ENCODE results near the gene CMYA5.

CMYA5 gene

GRCh38 chr5:79720096-79720495, 30.5 kb downstream of the CMYA5 start:
- no peak overlapping the region for H3K4me3 ChIP-seq (ENCODE audit: low read length in 2 of 2)
- H3K27ac ChIP-seq (ENCODE audit: low read depth in 2 of 2, low read length in 2 of 2): no peak overlapping the region
- H3K9me3 ChIP-seq (ENCODE audit: control insufficient read depth in 2 of 2, low read length in 2 of 2): peaks cover 5 to 6% of the 10 kb centered on the region in 2 donors
- H3K4me1 ChIP-seq (ENCODE audit: control insufficient read depth in 2 of 2, insufficient read depth in 2 of 2, low read length in 2 of 2): no peaks in the 10 kb centered on the region
- no peak overlapping the region for H3K9ac ChIP-seq (ENCODE audit: low read depth in 1 of 2, low read length in 2 of 2)
- no peaks in the 10 kb centered on the region for H3K27me3 ChIP-seq (ENCODE audit: control insufficient read depth in 2 of 2, insufficient read depth in 2 of 2, low read length in 2 of 2)
- H3K36me3 ChIP-seq (ENCODE audit: control insufficient read depth in 2 of 2, insufficient read depth in 2 of 2, low read length in 2 of 2): no peaks in the 10 kb centered on the region

GRCh38 chr5:79727451-79728355, 38.1 kb downstream of the CMYA5 start:
- Histone ChIP-seq H3K4me1 (ENCODE audit: control insufficient read depth in 2 of 2, insufficient read depth in 2 of 2, low read length in 2 of 2) (no peaks in the 10 kb centered on the region), H3K27me3 (ENCODE audit: control insufficient read depth in 2 of 2, insufficient read depth in 2 of 2, low read length in 2 of 2) (no peaks in the 10 kb centered on the region), H3K9me3 (ENCODE audit: control insufficient read depth in 2 of 2, low read length in 2 of 2) (no peaks in the 10 kb centered on the region), H3K27ac (ENCODE audit: low read depth in 2 of 2, low read length in 2 of 2) (no peak overlapping the region), H3K9ac (ENCODE audit: low read depth in 1 of 2, low read length in 2 of 2) (no peak overlapping the region), H3K4me3 (ENCODE audit: low read length in 2 of 2) (no peak overlapping the region), H3K36me3 (ENCODE audit: control insufficient read depth in 2 of 2, insufficient read depth in 2 of 2, low read length in 2 of 2) (no peaks in the 10 kb centered on the region)

GRCh38 chr5:79728396-79728795, 38.8 kb downstream of the CMYA5 start:
- H3K27ac ChIP-seq (ENCODE audit: low read depth in 2 of 2, low read length in 2 of 2): no peak overlapping the region
- H3K9ac ChIP-seq (ENCODE audit: low read depth in 1 of 2, low read length in 2 of 2): no peak overlapping the region
- H3K9me3 ChIP-seq (ENCODE audit: control insufficient read depth in 2 of 2, low read length in 2 of 2): no peaks in the 10 kb centered on the region
- no peaks in the 10 kb centered on the region for H3K36me3 ChIP-seq (ENCODE audit: control insufficient read depth in 2 of 2, insufficient read depth in 2 of 2, low read length in 2 of 2)
- no peak overlapping the region for H3K4me3 ChIP-seq (ENCODE audit: low read length in 2 of 2)
- H3K27me3 ChIP-seq (ENCODE audit: control insufficient read depth in 2 of 2, insufficient read depth in 2 of 2, low read length in 2 of 2): no peaks in the 10 kb centered on the region
- no peaks in the 10 kb centered on the region for H3K4me1 ChIP-seq (ENCODE audit: control insufficient read depth in 2 of 2, insufficient read depth in 2 of 2, low read length in 2 of 2)

GRCh38 chr5:79729679-79730078, 40.0 kb downstream of the CMYA5 start:
- Histone ChIP-seq H3K27ac (ENCODE audit: low read depth in 2 of 2, low read length in 2 of 2) (no peak overlapping the region), H3K36me3 (ENCODE audit: control insufficient read depth in 2 of 2, insufficient read depth in 2 of 2, low read length in 2 of 2) (no peaks in the 10 kb centered on the region)

GRCh38 chr5:79730564-79730963, 40.9 kb downstream of the CMYA5 start:
- Histone ChIP-seq H3K36me3 (ENCODE audit: control insufficient read depth in 2 of 2, insufficient read depth in 2 of 2, low read length in 2 of 2) (no peaks in the 10 kb centered on the region), H3K27me3 (ENCODE audit: control insufficient read depth in 2 of 2, insufficient read depth in 2 of 2, low read length in 2 of 2) (no peaks in the 10 kb centered on the region), H3K4me3 (ENCODE audit: low read length in 2 of 2) (no peak overlapping the region), H3K9ac (ENCODE audit: low read depth in 1 of 2, low read length in 2 of 2) (no peak overlapping the region), H3K9me3 (ENCODE audit: control insufficient read depth in 2 of 2, low read length in 2 of 2) (no peaks in the 10 kb centered on the region), H3K4me1 (ENCODE audit: control insufficient read depth in 2 of 2, insufficient read depth in 2 of 2, low read length in 2 of 2) (no peaks in the 10 kb centered on the region), H3K27ac (ENCODE audit: low read depth in 2 of 2, low read length in 2 of 2) (no peak overlapping the region)

More at GRCh38 chr5:79729679-79730078, 40.0 kb downstream of the CMYA5 start:
- no peaks in the 10 kb centered on the region for H3K9me3 ChIP-seq (ENCODE audit: control insufficient read depth in 2 of 2, low read length in 2 of 2)
- no peaks in the 10 kb centered on the region for H3K4me1 ChIP-seq (ENCODE audit: control insufficient read depth in 2 of 2, insufficient read depth in 2 of 2, low read length in 2 of 2)
- H3K27me3 ChIP-seq (ENCODE audit: control insufficient read depth in 2 of 2, insufficient read depth in 2 of 2, low read length in 2 of 2): no peaks in the 10 kb centered on the region
- no peak overlapping the region for H3K4me3 ChIP-seq (ENCODE audit: low read length in 2 of 2)
- H3K9ac ChIP-seq (ENCODE audit: low read depth in 1 of 2, low read length in 2 of 2): no peak overlapping the region

- Histone ChIP-seq H3K27ac (ENCODE audit: low read depth in 2 of 2, low read length in 2 of 2) (no peak overlapping the region), H3K4me1 (ENCODE audit: control insufficient read depth in 2 of 2, insufficient read depth in 2 of 2, low read length in 2 of 2) (no peaks in the 10 kb centered on the region), H3K9ac (ENCODE audit: low read depth in 1 of 2, low read length in 2 of 2) (no peak overlapping the region), H3K27me3 (ENCODE audit: control insufficient read depth in 2 of 2, insufficient read depth in 2 of 2, low read length in 2 of 2) (no peaks in the 10 kb centered on the region), H3K4me3 (ENCODE audit: low read length in 2 of 2) (no peak overlapping the region), H3K9me3 (ENCODE audit: control insufficient read depth in 2 of 2, low read length in 2 of 2) (no peaks in the 10 kb centered on the region), H3K36me3 (ENCODE audit: control insufficient read depth in 2 of 2, insufficient read depth in 2 of 2, low read length in 2 of 2) (no peaks in the 10 kb centered on the region)
These were observed 42.1 kb downstream of the CMYA5 start for GRCh38 chr5:79731775-79732174.

GRCh38 chr5:79736528-79737514, 47.2 kb downstream of the CMYA5 start:
- H3K9ac ChIP-seq (ENCODE audit: low read depth in 1 of 2, low read length in 2 of 2): no peak overlapping the region
- no peak overlapping the region for H3K27ac ChIP-seq (ENCODE audit: low read depth in 2 of 2, low read length in 2 of 2)
- no peak overlapping the region for H3K4me3 ChIP-seq (ENCODE audit: low read length in 2 of 2)
- no peaks in the 10 kb centered on the region for H3K9me3 ChIP-seq (ENCODE audit: control insufficient read depth in 2 of 2, low read length in 2 of 2)
- H3K36me3 ChIP-seq (ENCODE audit: control insufficient read depth in 2 of 2, insufficient read depth in 2 of 2, low read length in 2 of 2): no peaks in the 10 kb centered on the region
- no peaks in the 10 kb centered on the region for H3K4me1 ChIP-seq (ENCODE audit: control insufficient read depth in 2 of 2, insufficient read depth in 2 of 2, low read length in 2 of 2)
- no peaks in the 10 kb centered on the region for H3K27me3 ChIP-seq (ENCODE audit: control insufficient read depth in 2 of 2, insufficient read depth in 2 of 2, low read length in 2 of 2)

- H3K27ac ChIP-seq (ENCODE audit: low read depth in 2 of 2, low read length in 2 of 2): no peak overlapping the region
- no peaks in the 10 kb centered on the region for H3K36me3 ChIP-seq (ENCODE audit: control insufficient read depth in 2 of 2, insufficient read depth in 2 of 2, low read length in 2 of 2)
- no peak overlapping the region for H3K4me3 ChIP-seq (ENCODE audit: low read length in 2 of 2)
These were observed 48.7 kb downstream of the CMYA5 start for GRCh38 chr5:79738349-79738748.

GRCh38 chr5:79742549-79743136, 53.0 kb downstream of the CMYA5 start:
- no peak overlapping the region for H3K9ac ChIP-seq (ENCODE audit: low read depth in 1 of 2, low read length in 2 of 2)
- no peaks in the 10 kb centered on the region for H3K4me1 ChIP-seq (ENCODE audit: control insufficient read depth in 2 of 2, insufficient read depth in 2 of 2, low read length in 2 of 2)
- no peaks in the 10 kb centered on the region for H3K27me3 ChIP-seq (ENCODE audit: control insufficient read depth in 2 of 2, insufficient read depth in 2 of 2, low read length in 2 of 2)
- no peak overlapping the region for H3K4me3 ChIP-seq (ENCODE audit: low read length in 2 of 2)
- no peaks in the 10 kb centered on the region for H3K9me3 ChIP-seq (ENCODE audit: control insufficient read depth in 2 of 2, low read length in 2 of 2)
- no peaks in the 10 kb centered on the region for H3K36me3 ChIP-seq (ENCODE audit: control insufficient read depth in 2 of 2, insufficient read depth in 2 of 2, low read length in 2 of 2)
- no peak overlapping the region for H3K27ac ChIP-seq (ENCODE audit: low read depth in 2 of 2, low read length in 2 of 2)

More at GRCh38 chr5:79738349-79738748, 48.7 kb downstream of the CMYA5 start:
- no peaks in the 10 kb centered on the region for H3K27me3 ChIP-seq (ENCODE audit: control insufficient read depth in 2 of 2, insufficient read depth in 2 of 2, low read length in 2 of 2)
- H3K4me1 ChIP-seq (ENCODE audit: control insufficient read depth in 2 of 2, insufficient read depth in 2 of 2, low read length in 2 of 2): no peaks in the 10 kb centered on the region
- no peaks in the 10 kb centered on the region for H3K9me3 ChIP-seq (ENCODE audit: control insufficient read depth in 2 of 2, low read length in 2 of 2)
- no peak overlapping the region for H3K9ac ChIP-seq (ENCODE audit: low read depth in 1 of 2, low read length in 2 of 2)

All from mucosa of rectum (tissue), 2 donors.